Smooth muscle cell (in vitro differentiated cells): Measurements from ENCODE around the gene RGSL1. TPM values are rescaled to one million over a fixed set of nuclear protein-coding genes. Genes with fewer than 3 reads are reported as not detected.

ENCODE experiments used
- DNase-seq: peaks from one replicate; lab custom pipeline; 2025; ENCODE audit not compliant: unreplicated experiment; lab: John Stamatoyannopoulos, UW
- H2AFZ ChIP-seq: fragments of 200-600 bp; sonication (generic); 2 replicates; pipeline ENCODE4 v1.6.0; 2016; ENCODE audit warnings: antibody characterized with exemption, low read depth, mild to moderate bottlenecking
- H3F3A ChIP-seq: fragments of 200-600 bp; sonication (generic); 2 replicates; pipeline ENCODE4 v1.6.0; 2017; ENCODE audit warnings: antibody characterized with exemption, low read depth
- H3K27ac ChIP-seq: fragments of 200-600 bp; sonication (generic); 2 replicates; pipeline ENCODE4 v1.5.1; 2016; ENCODE audit warnings: low read depth, mild to moderate bottlenecking
- H3K27me3 ChIP-seq: fragments of 200-600 bp; sonication (generic); 2 replicates; pipeline ENCODE4 v1.6.1; 2016; ENCODE audit warnings: low read depth, mild to moderate bottlenecking
- H3K36me3 ChIP-seq: fragments of 200-600 bp; sonication (generic); 2 replicates; pipeline ENCODE4 v1.5.1; 2016; ENCODE audit warnings: low read depth
- H3K4me1 ChIP-seq: fragments of 200-600 bp; sonication (generic); 2 replicates; pipeline ENCODE4 v1.5.1; 2016; ENCODE audit warnings: low read depth
- H3K4me2 ChIP-seq: fragments of 200-600 bp; sonication (generic); 2 replicates; pipeline ENCODE4 v1.6.0; 2016; ENCODE audit warnings: mild to moderate bottlenecking
- H3K4me3 ChIP-seq: fragments of 200-600 bp; sonication (generic); 2 replicates; pipeline ENCODE4 v1.5.1; 2016; ENCODE audit warnings: mild to moderate bottlenecking
- H3K79me2 ChIP-seq: fragments of 200-600 bp; sonication (generic); 2 replicates; pipeline ENCODE4 v1.6.0; 2016; ENCODE audit warnings: low read depth, mild to moderate bottlenecking
- H3K9ac ChIP-seq: fragments of 200-600 bp; sonication (generic); 2 replicates; pipeline ENCODE4 v1.6.0; 2016; ENCODE audit warnings: low read depth
- H3K9me3 ChIP-seq: fragments of 200-600 bp; sonication (generic); replicated peaks from 2 replicates; pipeline ENCODE4 v1.5.1; 2016; ENCODE audit warnings: low read depth
- H4K20me1 ChIP-seq: fragments of 200-600 bp; sonication (generic); 2 replicates; pipeline ENCODE4 v1.6.0; 2016; ENCODE audit warnings: low read depth
- CTCF ChIP-seq: fragments of 200-600 bp; sonication (generic); IDR thresholded peaks from 2 replicates; pipeline ENCODE4 v1.5.1; 2017; ENCODE audit warnings: borderline replicate concordance, mild to moderate bottlenecking, antibody characterized with exemption; ENCODE audit not compliant: insufficient read depth, poor library complexity, severe bottlenecking
- WGBS: methylation state at CpG from one replicate; pipeline ENCODE4 v1.1.7; 2016; ENCODE audit warnings: low lambda C conversion rate; 5-methylcytosine and 5-hydroxymethylcytosine counted together
- polyA plus RNA-seq: library from polyadenylated mRNA; unstranded; fragments of >200 nt; fragmentation: Nextera tagmentation; extraction: Ambion mirVana; gene quantifications from 2 replicates; pipeline ENCODE4 v1.2.1, GENCODE V29; 2016
- total RNA-seq: library from RNA; depleted of rRNA; stranded (reverse); fragments of >200 nt; gene quantifications from 2 replicates; pipeline ENCODE4 v1.2.3, GENCODE V29; 2014

The RGSL1 gene
- total and polyA plus RNA-seq, 2 experiments from 2014 or later, result not detected

- no peaks in the 10 kb centered on the region for H3F3A ChIP-seq
- H3K4me2 ChIP-seq, result no peak overlapping the region
- H3K27me3 ChIP-seq, result no peaks in the 10 kb centered on the region
- DNase-seq, result no peak
- H3K27ac ChIP-seq, result no peak overlapping the region
- H3K4me3 ChIP-seq, result no peak overlapping the region
- no peaks in the 10 kb centered on the region for H3K36me3 ChIP-seq
- no peaks in the 10 kb centered on the region for H3K4me1 ChIP-seq
- no peaks in the 10 kb centered on the region for H3K9me3 ChIP-seq
- WGBS, result 79% methylated on average over 2 of the region's 2 CpGs
- no peak overlapping the region for H2AFZ ChIP-seq
- no peak for TF ChIP-seq CTCF
- H3K79me2 ChIP-seq, result no peaks in the 10 kb centered on the region
- no peaks in the 10 kb centered on the region for H4K20me1 ChIP-seq
- H3K9ac ChIP-seq, result no peak overlapping the region
Observed at GRCh38 chr1:182493063-182493462, 43.1 kb downstream of the RGSL1 start.

GRCh38 chr1:182495002-182495401 lies 45.1 kb downstream of the RGSL1 start:
- Histone ChIP-seq H2AFZ (no peak overlapping the region), H3K27ac (no peak overlapping the region), H3K27me3 (no peaks in the 10 kb centered on the region), H3K9ac (no peak overlapping the region), H3K4me1 (no peaks in the 10 kb centered on the region), H3K9me3 (no peaks in the 10 kb centered on the region), H3F3A (no peaks in the 10 kb centered on the region), H3K4me3 (no peak overlapping the region), H3K4me2 (no peak overlapping the region), H3K79me2 (no peaks in the 10 kb centered on the region), H4K20me1 (no peaks in the 10 kb centered on the region), H3K36me3 (no peaks in the 10 kb centered on the region)
- TF ChIP-seq CTCF, result no peak
- DNase-seq, result no peak

GRCh38 chr1:182495693-182496092 lies 45.7 kb downstream of the RGSL1 start:
- Histone ChIP-seq H3K9ac (no peak overlapping the region), H4K20me1 (no peaks in the 10 kb centered on the region), H3K4me2 (no peak overlapping the region), H3K9me3 (no peaks in the 10 kb centered on the region), H3K27ac (no peak overlapping the region), H2AFZ (no peak overlapping the region), H3K4me1 (no peaks in the 10 kb centered on the region), H3K27me3 (no peaks in the 10 kb centered on the region), H3K4me3 (no peak overlapping the region), H3K36me3 (no peaks in the 10 kb centered on the region), H3K79me2 (no peaks in the 10 kb centered on the region), H3F3A (no peaks in the 10 kb centered on the region)
- no peak for DNase-seq
- no peak for TF ChIP-seq CTCF

GRCh38 chr1:182507685-182508084 lies 57.7 kb downstream of the RGSL1 start:
- TF ChIP-seq CTCF, result no peak

More at GRCh38 chr1:182507685-182508084, 57.7 kb downstream of the RGSL1 start:
- DNase-seq, result no peak
- no peak overlapping the region for H3K27ac ChIP-seq
- H3K4me1 ChIP-seq, result no peaks in the 10 kb centered on the region
- no peak overlapping the region for H3K9ac ChIP-seq
- H3K79me2 ChIP-seq, result no peaks in the 10 kb centered on the region
- H3K36me3 ChIP-seq, result no peaks in the 10 kb centered on the region
- H3K4me2 ChIP-seq, result no peak overlapping the region
- H2AFZ ChIP-seq, result no peak overlapping the region
- no peaks in the 10 kb centered on the region for H3K27me3 ChIP-seq
- no peaks in the 10 kb centered on the region for H4K20me1 ChIP-seq
- no peaks in the 10 kb centered on the region for H3F3A ChIP-seq
- no peaks in the 10 kb centered on the region for H3K9me3 ChIP-seq
- no peak overlapping the region for H3K4me3 ChIP-seq
- whole genome bisulfite sequencing, result 85% methylated on average over 3 of the region's 3 CpGs
